Inflammatory macrophage (primary cell): Measurements from ENCODE around the gene CCDC60.

Experiments
- DNase-seq, 2 donors: peaks; one replicate each; pipeline ENCODE4 v3.0.0-alpha.2; 2020 to 2022

Gene CCDC60

GRCh38 chr12:119385659-119386058, 51.1 kb downstream of the CCDC60 start:
- DNase-seq, result no peak

GRCh38 chr12:119389687-119390086, 55.2 kb downstream of the CCDC60 start:
- no peak for DNase-seq

- no peak for DNase-seq
Observed at GRCh38 chr12:119391673-119392072, 57.1 kb downstream of the CCDC60 start.

- no peak for DNase-seq
Observed at GRCh38 chr12:119393677-119394076, 59.1 kb downstream of the CCDC60 start.

GRCh38 chr12:119397540-119397939, 63.0 kb downstream of the CCDC60 start:
- no peak for DNase-seq

- DNase-seq, result no peak
Observed at GRCh38 chr12:119398190-119398589, 63.7 kb downstream of the CCDC60 start.

- DNase-seq, result no peak
Observed at GRCh38 chr12:119399301-119399700, 64.8 kb downstream of the CCDC60 start.

- no peak for DNase-seq
Observed at GRCh38 chr12:119406308-119406707, 71.8 kb downstream of the CCDC60 start.

- DNase-seq, result no peak
Observed at GRCh38 chr12:119406811-119407210, 72.3 kb downstream of the CCDC60 start.

- no peak for DNase-seq
Observed at GRCh38 chr12:119409043-119409442, 74.5 kb downstream of the CCDC60 start.

- no peak for DNase-seq
Observed at GRCh38 chr12:119410396-119410795, 75.9 kb downstream of the CCDC60 start.

- no peak for DNase-seq
Observed at GRCh38 chr12:119412306-119412705, 77.8 kb downstream of the CCDC60 start.

GRCh38 chr12:119412811-119413794, 78.6 kb downstream of the CCDC60 start:
- peak; percentile 61 to 64 for DNase-seq

GRCh38 chr12:119415714-119416113, 81.2 kb downstream of the CCDC60 start:
- no peak for DNase-seq

- no peak for DNase-seq
Observed at GRCh38 chr12:119417440-119417839, 82.9 kb downstream of the CCDC60 start.

GRCh38 chr12:119419381-119419780, 84.9 kb downstream of the CCDC60 start:
- no peak for DNase-seq

GRCh38 chr12:119423285-119423684, 88.8 kb downstream of the CCDC60 start:
- no peak for DNase-seq

- no peak for DNase-seq
Observed at GRCh38 chr12:119425623-119426022, 91.1 kb downstream of the CCDC60 start.

GRCh38 chr12:119431151-119431550, 96.6 kb downstream of the CCDC60 start:
- DNase-seq, result no peak

GRCh38 chr12:119432949-119433348, 98.4 kb downstream of the CCDC60 start:
- DNase-seq, result no peak

GRCh38 chr12:119440803-119441360, 106.4 kb downstream of the CCDC60 start:
- DNase-seq, result no peak

- peak; percentile 57 to 61 for DNase-seq
Observed at GRCh38 chr12:119444462-119445044, 110.0 kb downstream of the CCDC60 start.

GRCh38 chr12:119446459-119446858, 111.9 kb downstream of the CCDC60 start:
- no peak for DNase-seq

GRCh38 chr12:119447126-119447525, 112.6 kb downstream of the CCDC60 start:
- DNase-seq, result no peak
